Measurements from ENCODE around the gene MRPS27. TPM values are rescaled to one million over a fixed set of nuclear protein-coding genes. Genes with fewer than 3 reads are reported as not detected.

MRPS27 gene
- total and polyA plus RNA-seq, 9 of the 15 experiments (the other 6 are each of a cell fraction or from before 2014, with no cell fraction given) = 73.6 to 144 (median 106) TPM

GRCh38 chr5:72296256-72296655 lies 23.8 kb downstream of the MRPS27 start (continued):
- no peak for TF ChIP-seq MGA (IDR thresholded peaks at IDR 0.05)
- TF ChIP-seq CHD1 (IDR thresholded peaks at IDR 0.05; ENCODE audit: low read length) = no peak
- TF ChIP-seq U2AF1 (optimal IDR thresholded peaks at IDR 0.05; ENCODE audit: low read depth, low read length) = no peak
